Fibroblast of lung (primary cell): ENCODE results near the gene CD101.

ENCODE experiments used
- EZH2 ChIP-seq: IDR thresholded peaks from 2 replicates; pipeline ENCODE4 v1.5.1; 2012; ENCODE audit warnings: low read length, control low read depth, mild to moderate bottlenecking; ENCODE audit errors: missing control alignments
- TF ChIP-seq, protein P1 (sequence below), 2 donors: IDR thresholded peaks in 1 of 2; conservative IDR thresholded peaks in 1 of 2; 1 replicate in 1 of 2; 2 replicates in 1 of 2; pipeline ENCODE4 v1.5.1; 2011 to 2012; ENCODE audit warnings: low read length in 2 of 2, control low read depth in 1 of 2, inconsistent platforms in 1 of 2, low read depth in 1 of 2, mild to moderate bottlenecking in 1 of 2

DNA sequence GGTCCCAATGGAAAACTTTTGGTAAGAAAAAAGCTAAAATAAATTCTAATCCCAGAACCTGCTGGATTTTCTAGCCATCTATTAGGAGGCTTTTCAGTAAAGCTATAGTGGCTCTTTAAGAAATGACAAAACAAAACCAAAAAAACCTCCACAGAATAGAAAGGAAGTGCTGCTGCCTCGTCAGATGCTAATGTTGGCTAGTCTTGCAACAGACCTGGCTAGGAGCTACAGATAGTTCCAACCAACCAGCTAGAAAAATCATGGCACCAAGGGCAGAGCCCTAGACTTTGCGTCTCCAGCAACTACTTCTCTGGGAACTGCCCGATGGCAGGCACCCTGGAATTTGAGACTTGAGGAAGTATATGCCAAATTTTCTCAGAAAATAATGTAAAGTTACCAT, 7.6 kb downstream of the CD101 start:
- TF ChIP-seq, protein P1, sequence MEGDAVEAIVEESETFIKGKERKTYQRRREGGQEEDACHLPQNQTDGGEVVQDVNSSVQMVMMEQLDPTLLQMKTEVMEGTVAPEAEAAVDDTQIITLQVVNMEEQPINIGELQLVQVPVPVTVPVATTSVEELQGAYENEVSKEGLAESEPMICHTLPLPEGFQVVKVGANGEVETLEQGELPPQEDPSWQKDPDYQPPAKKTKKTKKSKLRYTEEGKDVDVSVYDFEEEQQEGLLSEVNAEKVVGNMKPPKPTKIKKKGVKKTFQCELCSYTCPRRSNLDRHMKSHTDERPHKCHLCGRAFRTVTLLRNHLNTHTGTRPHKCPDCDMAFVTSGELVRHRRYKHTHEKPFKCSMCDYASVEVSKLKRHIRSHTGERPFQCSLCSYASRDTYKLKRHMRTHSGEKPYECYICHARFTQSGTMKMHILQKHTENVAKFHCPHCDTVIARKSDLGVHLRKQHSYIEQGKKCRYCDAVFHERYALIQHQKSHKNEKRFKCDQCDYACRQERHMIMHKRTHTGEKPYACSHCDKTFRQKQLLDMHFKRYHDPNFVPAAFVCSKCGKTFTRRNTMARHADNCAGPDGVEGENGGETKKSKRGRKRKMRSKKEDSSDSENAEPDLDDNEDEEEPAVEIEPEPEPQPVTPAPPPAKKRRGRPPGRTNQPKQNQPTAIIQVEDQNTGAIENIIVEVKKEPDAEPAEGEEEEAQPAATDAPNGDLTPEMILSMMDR (conservative IDR thresholded peaks at IDR 0.05 in 1 of 2, IDR thresholded peaks at IDR 0.05 in 1 of 2; ENCODE audit: low read depth in 1 of 2, low read length in 2 of 2) = no peak
- no peak for TF ChIP-seq EZH2
